GM18508 (cell line): Measurements from ENCODE around the gene RBM26.
"Not testable (repeated sequence)": the region's sequence is repeated elsewhere in the genome, so short reads cannot be mapped to it uniquely, and the experiment has no call there.

Source experiments
- ATAC-seq: cut with Tn5 transposase; IDR thresholded peaks from one replicate; pipeline ENCODE4 v1.9.1; 2021; ENCODE audit warnings: moderate number of reproducible peaks; ENCODE audit not compliant: insufficient read depth, unreplicated experiment

Gene RBM26

DNA sequence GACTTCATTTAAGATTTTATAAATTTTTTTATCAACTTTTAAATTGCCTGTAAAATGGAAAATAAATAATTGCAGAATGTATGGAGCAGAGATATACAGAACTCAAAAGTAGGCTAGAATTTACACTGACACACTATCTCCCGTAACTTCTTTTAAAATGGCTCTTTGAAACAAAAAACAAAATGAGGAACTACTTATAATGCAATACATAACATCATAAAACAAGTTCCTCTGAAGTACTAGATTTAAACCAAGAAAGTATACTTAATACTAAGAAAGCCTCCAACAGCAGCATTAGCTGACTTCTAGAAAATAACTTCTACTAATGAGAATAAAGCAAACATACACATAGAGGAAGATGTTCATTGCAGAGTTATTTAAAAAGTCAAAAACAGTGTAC is 17.0 kb downstream of the RBM26 start:
- no peak for ATAC-seq

DNA sequence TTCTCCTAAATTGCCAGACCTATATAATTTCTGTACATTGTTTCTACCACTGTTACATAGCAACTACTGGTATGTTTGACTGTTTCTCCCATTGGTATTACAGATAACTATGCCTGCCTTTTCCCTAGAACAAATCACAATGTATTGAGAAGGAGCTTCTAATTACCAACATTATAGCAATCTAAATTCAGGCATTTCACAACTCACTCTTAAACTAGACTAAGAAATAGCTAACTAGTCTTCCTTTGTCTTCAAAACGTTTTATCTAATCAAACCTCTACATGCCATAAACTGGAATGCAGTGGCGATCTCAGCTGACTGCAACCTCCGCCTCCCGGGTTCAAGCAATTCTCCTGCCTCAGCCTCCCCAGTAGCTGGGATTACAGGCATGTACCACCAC is 18.2 kb downstream of the RBM26 start:
- ATAC-seq, result no peak

DNA sequence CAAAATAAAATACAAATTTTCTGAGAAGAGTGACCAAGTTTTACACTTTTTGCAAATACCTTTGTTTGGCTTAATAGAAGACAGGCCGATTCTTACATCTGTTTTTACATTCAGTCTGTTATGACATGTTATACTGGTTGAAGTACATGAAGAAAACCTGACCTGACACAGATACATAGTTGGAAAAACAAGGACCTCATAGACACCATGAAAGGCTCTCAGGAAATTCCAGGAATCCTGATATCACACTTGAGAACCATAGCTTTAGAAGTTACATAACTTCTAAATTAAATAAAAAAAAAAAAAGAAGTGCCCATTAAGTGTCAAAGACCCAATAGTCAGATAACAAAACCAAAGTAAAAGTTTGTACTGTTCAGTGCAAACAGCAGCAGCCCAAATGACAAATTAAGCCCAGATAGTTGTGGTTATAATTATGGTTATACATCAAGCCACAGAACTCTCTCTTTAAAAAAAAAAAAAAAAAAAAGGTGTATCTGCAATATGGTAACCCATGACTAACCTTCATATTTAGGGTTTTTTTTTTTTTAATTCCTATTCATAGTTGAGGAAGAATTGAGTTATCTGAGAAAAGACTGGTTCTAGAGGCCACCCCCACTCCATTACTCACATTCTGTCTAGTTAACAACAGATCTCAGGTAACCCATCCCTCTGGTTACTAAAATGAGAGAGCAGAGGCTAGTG is 19.8 kb downstream of the RBM26 start:
- no peak for ATAC-seq

DNA sequence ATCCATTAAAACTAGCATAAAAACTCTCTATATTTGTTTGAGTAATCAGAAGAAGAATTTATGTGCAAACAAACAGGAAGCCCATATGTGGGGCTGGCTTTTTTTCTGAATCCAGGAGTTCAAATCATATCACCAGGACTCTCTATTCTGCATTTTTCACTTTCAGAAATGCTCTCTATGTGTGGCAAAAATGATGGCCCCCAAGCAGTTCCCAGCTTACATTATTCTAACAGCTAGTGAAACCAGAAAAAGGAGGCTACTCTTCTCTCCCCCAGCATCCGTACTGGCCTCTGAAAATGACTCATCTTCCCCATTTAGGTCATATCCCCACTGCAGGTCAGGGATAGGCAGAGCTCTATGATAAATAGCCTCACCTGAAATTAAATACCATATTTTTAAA is 20.4 kb downstream of the RBM26 start:
- peak; percentile 91 for ATAC-seq

DNA sequence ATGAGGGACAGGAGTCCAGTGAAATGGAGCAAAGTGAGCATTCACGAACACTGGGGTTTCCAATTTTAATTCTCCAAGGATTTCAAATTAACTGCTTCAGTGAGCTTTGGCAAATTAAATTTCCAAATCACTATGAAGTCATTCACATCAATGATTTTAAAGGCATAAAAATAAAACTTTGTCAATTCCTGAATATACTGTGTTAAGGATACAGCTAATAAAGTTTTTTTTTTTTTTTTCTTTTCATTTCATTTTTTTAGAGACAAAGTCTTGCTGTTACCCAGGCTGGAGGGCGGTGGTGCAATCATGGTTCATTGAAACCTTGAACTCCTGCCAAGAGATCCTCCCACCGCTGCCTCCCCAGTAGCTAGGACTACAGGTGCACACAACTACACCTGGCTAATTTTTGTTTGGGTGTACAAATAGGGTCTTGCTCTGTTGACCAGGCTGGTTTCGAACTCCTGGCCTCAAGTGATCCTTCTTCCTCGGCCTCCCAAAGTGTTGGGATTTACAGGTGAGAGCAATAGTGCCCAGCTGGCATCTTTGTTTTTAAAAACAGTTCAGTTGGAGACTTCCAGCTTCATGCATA is 21.9 kb downstream of the RBM26 start:
- no peak for ATAC-seq

DNA sequence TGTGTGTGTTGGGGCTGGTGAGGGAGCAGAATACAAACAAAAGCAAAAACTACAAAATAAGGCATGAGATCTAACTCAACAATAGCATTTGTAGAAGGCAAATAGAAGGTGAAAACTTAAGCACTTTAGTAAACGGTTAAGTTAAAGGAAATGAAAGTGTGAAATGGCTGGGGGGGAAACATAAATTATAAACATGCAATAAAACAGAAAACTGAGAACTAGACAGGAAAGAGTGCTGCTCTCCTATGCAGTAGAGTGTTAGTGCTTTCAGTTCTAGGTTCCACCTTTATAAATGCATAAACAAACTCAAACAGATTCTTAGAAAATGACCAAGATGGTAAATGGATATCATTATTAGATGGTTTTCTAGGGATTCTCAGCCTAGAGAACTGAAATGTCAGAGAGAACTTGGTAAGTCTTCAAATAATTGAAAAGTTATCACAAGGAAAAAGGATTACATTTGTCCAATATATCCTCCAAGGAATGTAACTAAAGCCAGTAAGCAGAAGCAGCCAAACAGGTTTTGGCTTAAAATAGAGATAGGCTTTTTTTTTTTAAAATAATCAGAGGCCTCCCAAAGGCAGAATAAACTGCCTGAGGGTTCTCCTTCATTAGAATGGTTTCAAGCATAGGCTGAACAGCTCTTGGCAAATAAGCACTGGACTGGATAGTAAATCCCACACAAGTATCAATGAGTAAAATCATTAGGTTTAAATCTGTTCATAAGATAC is 23.3 kb downstream of the RBM26 start:
- ATAC-seq, result peak; percentile 23

DNA sequence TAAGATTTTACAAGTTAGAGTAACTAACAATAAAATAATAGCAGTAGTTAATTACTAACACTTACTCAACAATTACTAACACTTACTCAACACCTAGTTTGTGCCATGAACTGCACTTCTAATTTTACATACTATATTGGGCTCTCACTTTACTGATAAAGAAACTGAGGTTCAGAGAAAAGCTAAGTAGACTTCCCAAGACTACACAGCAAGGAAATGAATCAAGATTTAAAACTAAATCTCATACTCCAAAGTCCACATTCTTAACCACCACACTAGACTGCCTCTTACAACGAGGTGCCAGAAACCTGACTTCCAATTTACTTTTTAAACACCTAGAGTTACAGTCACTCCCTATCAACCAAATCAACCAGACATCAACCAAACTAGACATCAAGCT is 25.1 kb downstream of the RBM26 start:
- no peak for ATAC-seq

DNA sequence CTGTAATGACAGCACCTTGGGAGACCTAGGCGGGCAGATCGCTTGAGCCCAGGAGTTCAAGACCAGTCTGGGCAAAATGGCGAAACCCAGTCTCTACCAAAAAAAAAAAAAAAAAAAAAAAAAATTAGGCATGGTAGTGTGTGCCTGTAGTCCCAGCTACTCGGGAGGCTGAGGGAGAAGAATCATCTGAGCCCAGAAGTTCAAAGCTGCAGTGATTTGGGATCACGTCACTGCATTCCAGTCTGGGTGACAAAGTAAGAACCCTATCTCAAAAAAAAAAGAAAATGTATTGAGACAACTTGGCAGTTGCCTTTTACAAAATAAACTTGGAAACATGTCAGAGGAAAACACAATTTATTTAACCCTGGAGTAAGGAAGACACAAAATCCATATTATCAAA is 26.8 kb downstream of the RBM26 start:
- no peak for ATAC-seq

DNA sequence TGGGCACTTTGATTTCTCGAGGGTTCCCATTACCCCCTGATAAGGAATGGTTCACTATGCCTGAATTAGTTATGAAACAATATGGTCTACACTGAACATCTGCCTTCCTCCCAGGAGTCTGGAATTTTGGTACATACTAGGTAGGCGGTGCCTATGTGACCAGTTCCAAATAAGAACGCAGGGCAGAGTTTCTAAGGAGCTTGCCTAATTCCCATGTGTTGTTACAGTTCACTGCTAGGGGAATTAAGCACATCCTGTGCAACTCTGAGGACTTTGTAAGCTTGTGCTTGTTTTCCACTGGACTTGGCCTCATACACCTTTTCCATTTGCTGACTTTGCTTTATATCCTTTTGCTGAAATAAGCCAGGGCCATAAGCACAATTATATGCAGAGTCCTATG is 29.2 kb downstream of the RBM26 start:
- ATAC-seq, result no peak

DNA sequence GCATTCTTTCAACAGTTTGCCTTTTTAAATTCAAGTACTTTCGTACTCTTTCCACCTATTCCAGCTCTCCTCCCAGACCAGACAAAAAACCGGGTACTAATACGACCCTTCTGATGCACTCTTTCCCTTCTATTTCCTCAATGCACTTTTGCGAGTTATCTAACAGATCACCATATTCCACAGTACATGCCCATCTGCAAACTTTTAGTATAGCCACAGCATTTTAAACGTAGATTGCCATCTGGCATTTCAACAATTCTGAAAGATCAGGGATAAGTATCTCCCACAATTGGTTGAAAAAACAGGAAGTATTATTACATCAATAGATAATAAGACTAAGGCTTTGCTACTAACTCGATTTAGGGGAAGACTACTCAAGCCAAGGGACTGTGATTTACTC is 31.5 kb downstream of the RBM26 start:
- ATAC-seq, result no peak

DNA sequence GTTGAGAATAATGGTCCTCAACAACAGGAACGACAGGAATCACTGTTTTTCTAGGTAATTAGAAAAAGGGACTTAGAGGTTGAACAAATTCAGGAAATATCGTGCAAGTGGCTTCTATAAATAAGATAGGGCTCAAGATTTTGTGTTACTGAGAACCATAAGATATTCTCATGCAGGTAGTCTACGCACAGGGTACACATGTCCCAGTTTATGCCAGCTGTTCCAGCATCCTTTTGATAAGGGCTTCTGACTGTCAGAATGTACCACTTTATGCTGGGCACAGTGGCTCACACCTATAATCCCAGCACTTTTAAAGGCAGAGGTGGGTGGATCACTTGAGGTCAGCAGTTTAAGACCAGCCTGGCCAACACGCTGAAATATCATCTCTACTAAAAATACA is 32.1 kb downstream of the RBM26 start:
- ATAC-seq, result no peak

DNA sequence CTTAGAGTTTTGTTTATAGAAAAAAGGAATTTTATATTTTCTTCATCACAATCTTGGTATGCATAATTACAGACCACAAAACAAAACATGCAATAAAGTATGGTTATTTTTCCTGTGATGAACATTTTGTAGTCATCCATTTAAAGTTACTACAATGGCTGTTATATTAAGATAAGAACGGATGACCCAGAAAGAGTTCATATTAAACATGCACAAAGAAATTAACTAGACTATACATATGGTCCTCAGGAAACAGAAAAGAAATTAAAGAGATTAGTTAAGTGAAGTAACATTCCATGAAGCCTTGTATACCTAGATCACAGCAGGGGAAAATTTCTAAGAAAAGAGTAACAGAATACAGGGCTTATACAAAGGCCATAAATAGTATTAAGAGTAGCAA is 36.8 kb downstream of the RBM26 start:
- ATAC-seq, result no peak

DNA sequence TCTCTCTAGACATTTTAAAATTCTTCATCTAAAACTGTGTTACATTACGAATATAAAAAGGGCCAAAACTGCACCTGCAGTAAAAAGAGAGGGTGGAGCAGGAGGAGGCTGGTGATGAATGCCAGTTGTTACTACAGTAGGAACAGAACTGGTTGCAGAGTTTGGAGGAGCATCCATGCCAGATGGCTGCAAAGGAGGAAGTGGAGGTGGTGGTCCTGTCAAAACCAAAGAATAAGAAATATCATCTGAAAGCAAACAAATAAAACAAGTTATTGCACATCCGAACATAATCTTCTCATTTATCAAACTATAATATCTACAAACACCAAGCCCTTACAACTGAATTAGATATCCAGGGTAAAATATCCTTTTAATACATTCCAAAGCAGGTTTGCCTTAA is 40.1 kb downstream of the RBM26 start:
- no peak for ATAC-seq

DNA sequence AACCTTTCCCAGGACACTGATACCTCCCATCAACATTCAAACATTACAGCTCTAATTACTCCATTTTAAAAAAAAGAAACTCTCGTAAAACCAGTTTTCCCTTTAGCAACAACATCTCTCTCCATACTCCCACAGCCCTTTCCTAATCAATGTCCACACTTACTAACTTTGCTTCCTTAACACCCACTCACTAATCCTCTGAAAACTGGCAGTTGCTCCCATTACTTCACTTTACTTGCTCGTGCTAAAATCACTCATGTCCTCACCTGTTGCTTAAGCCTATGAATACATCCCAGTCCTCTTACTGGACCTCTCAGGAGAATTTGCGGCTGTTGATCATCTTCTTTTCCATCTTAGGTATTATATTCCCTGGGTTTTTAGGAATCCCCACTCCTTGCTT is 44.8 kb downstream of the RBM26 start:
- no peak for ATAC-seq

DNA sequence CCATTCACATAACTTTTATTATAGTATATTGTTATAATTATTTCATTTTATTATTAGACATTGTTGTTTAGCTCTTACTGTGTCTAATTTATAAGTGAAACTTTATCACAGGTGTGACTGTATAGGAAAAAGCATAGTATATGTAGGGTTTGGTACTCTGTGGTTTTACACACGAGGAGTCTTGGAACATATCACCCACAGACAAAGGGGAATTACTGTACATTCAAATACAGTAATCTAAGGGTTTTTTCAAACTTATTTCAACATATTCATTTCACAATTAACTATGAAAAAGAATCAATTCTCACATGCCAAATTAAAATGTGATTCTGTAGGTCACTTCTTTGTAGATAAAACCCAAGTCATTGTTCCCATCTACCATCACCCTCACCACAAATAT is 46.0 kb downstream of the RBM26 start:
- peak; percentile 47 for ATAC-seq

DNA sequence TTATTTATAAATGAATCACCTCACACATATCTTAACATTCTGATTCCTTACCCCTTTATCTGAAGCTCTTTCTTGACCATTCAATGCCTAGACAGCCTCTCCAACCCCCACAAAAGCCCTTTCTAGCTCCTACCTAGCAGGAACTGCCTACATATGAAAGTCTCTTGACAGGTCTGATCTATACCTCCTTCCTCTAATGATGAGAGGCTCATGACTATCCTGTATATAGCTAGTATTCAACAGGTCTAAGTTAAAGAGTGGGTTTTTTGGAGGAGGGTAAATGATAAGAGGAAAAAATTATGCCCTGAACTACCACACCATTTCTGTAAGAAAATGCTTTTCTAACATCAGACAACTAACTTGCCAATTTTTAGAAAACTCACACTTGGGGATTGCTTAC is 47.0 kb downstream of the RBM26 start:
- ATAC-seq, result no peak

DNA sequence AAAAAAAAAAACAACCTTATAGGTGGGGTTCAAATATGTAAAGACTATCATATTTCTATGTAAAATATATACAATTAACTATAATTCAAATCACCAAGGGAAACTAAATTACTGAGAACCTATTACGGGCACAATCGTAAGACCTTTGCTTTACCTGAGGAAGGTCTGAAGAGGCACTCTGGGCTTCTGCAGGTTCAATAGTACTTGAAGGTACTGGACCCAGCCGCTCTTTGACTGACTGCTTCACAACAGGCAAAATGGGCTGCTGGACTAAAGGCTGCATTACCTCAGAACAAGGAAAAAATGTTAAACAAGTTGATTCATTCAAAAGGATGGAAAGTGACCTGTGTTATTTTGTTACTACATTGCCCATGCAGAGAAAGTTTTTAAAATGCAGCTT is 51.8 kb downstream of the RBM26 start:
- ATAC-seq, result no peak

DNA sequence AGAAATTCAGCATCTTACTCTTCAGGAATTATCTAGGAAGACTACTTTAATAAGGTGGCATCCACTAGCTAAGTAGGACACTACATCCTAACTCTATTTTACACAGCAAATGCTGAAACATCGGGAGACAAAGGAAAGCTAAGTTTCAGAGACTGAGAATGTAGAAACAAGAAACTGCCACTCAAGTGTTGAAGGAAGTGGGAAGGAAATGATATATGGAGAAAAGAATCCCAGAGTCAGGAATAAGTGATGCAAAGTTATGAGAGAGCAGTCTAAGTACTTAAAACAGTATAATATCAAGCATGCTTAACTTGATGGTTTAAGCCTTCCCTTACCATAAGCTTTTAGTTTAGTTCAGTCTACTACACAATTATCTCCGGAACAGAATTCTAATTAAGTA is 52.4 kb downstream of the RBM26 start:
- ATAC-seq, result no peak

DNA sequence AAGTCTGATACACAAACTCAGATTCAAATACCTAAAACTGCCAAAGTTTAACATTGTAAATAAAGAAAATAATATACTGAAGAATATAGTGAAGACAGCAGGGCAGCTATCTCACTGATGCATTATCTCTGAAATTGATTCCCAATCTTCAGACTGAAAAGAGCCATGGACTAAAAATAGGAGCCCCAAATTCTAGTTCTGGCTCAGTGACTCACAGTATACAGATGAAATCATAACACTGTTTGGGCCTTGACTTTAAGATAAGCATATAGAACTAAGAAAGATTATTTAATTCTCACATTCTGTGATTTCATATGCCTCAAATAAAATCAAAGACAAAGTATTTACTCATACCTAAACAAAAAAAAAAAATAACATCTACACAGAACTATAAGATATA is 53.9 kb downstream of the RBM26 start:
- ATAC-seq, result no peak

DNA sequence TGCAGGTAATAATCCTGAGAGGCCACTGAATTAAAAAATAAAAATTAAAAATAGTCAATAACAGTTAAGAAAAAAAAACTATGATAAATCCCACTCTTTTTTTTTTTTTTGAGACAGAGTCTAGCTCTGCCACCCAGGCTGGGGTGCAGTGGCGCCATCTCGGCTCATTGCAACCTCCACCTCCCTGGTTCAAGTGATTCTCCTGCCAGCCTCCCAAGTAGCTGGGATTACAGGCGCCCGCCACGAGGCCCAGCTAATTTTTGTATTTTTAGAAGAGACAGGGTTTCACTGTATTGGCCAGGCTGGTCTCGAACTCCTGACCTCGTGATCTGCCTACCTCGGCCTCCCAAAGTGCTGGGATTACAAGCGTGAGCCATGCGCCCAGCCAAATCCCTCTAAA is 56.4 kb downstream of the RBM26 start:
- ATAC-seq, result not testable (repeated sequence)

DNA sequence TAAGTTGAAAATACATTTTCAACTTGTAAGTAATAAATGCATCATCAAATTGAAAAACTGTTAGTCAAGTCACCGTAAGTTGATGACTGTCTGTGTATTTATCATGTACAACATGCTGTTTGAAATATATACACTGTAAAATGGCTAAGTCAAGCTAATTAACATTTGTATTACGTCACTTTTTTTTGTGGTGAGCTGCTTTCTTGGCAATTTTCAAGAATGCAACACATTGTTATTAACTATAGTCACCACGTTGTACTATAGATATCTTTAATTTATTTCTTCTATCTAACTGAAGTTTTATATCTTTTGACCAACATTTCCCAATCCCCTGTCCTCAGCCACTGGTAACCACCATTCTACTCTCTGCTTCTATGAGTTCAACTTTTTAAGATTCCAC is 57.0 kb downstream of the RBM26 start:
- ATAC-seq, result no peak
